NCI-H69 (cell line): ENCODE data around the gene LIX1L.

Source experiments
- DNase-seq: peaks from one replicate; lab custom pipeline; 2025; lab: John Stamatoyannopoulos, UW

Gene LIX1L

GRCh38 chr1:145985502-145986439 lies 28.0 kb upstream of the LIX1L start:
- DNase-seq: peak; percentile 57

- no peak for DNase-seq
These were observed 27.3 kb upstream of the LIX1L start for GRCh38 chr1:145985129-145985501.

DNA sequence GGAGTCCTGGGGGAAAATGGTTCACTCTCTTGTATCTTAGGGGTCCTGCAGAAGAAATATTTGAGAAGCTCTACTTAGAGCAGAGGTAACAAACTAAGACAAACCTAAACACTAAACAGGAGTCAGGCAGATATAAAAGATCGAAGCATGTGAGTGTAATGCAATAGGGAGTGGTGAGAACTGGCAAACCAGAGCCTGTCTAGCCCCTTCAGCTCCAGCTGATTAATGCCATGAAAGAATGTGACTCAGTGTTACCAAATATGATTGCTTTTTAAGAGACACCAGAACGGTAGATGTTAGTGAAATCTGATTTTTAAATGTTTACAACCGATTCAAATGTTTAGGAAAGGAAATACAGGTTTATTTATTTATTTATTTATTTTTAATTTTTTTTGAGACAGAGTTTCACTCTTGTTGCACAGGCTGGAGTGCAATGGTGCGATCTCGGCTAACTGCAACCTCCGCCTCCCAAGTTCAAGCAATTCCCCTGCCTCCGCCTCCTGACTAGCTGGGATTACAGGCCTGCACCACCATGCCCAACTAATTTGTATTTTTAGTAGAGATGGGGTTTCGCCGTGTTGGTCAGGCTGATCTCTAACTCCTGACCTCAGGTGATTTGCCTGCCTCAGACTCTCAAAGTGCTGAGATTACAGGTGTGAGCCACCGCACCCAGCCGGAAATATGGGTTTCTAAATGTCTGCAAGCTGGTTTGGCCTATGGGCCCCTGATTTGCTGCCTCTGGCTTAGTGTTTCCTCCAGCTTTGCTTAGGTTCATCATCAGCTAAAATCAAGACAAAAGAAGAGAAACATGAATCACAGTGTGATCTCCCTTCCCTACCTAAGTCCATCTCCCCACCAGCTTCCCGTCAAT lies 26.4 kb upstream of the LIX1L start:
- DNase-seq: no peak

- DNase-seq: no peak
These were observed 25.4 kb upstream of the LIX1L start for GRCh38 chr1:145983206-145983675.

- no peak for DNase-seq
These were observed 24.4 kb upstream of the LIX1L start for GRCh38 chr1:145982010-145982723.

GRCh38 chr1:145980457-145980994 lies 22.7 kb upstream of the LIX1L start:
- no peak for DNase-seq

DNA sequence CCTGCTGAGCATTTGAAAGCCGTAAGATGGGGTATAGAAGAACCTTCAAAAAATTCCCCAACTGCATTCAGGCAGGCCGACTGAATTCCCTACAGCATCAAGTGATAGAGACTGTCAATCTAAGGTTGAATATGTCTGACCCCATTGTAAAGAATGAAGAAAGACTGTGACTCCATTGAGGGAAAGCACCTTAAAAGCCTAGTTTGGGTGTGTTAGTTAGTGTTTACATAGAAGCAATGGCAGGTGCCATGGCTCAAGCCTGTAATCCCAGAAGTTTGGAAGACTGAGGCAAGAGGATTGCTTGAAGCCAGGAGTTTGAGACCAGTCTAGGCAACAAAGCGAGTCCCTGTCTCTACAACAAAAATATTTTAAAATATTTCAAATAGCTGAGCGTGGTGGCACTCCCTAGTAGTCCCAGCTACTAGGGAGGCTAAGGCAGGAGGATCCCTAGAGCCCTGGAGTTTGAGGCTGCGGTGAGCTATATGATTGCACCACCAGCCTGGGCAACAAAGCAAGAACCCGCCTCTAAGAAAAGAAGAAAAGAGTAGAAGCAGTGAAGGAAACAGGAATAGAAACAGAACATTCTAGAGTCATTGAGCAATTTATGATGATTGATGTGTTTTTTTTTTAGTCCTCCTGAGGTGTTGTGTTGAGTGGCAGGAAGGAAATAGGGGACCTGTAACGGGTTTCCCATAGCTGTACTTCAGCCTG lies 22.1 kb upstream of the LIX1L start:
- no peak for DNase-seq

GRCh38 chr1:145978854-145979745 lies 21.3 kb upstream of the LIX1L start:
- DNase-seq: peak; percentile 100

DNA sequence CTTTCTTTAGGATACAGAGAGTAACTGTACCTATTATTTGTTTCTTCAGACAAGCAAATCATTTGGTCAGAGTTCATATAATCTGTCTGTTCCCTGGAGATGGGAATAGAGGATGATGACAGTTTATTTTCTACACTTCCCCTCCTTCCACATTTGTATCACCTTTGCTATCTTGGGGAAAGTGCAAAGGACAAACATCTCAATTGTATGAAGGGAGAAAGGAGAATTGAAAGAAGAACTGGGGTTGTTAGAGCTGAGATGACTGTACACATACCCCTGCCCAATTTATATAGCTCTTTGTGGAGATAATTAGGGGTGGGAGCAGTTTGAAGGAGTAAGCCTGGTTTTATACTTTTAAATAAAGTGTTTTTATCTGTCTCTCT lies 20.6 kb upstream of the LIX1L start:
- no peak for DNase-seq

- peak; percentile 90 for DNase-seq
These were observed 20.0 kb upstream of the LIX1L start for GRCh38 chr1:145977486-145978470.

GRCh38 chr1:145977016-145977415 lies 19.2 kb upstream of the LIX1L start:
- DNase-seq: no peak

DNA sequence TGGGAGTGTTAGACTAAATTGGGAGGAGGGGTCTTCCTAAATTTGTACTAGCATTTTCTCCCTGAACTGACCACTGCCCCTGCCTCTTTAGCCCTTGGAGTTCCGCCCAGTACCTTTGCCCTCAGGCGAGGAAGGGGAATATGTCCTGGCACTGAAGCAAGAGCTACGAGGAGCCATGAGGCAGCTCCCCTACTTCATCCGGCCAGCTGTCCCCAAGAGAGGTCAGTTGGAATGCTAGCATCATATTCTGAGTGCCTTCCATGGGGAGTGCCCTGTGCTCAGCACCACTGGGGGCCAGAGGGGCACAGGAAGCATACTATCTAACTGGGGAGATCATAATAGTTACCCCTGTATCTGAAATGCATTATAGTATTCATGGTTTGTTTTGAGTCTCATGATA lies 17.4 kb upstream of the LIX1L start:
- no peak for DNase-seq

GRCh38 chr1:145974721-145975120 lies 16.9 kb upstream of the LIX1L start:
- DNase-seq: no peak

GRCh38 chr1:145972580-145972979 lies 14.8 kb upstream of the LIX1L start:
- DNase-seq: no peak

DNA sequence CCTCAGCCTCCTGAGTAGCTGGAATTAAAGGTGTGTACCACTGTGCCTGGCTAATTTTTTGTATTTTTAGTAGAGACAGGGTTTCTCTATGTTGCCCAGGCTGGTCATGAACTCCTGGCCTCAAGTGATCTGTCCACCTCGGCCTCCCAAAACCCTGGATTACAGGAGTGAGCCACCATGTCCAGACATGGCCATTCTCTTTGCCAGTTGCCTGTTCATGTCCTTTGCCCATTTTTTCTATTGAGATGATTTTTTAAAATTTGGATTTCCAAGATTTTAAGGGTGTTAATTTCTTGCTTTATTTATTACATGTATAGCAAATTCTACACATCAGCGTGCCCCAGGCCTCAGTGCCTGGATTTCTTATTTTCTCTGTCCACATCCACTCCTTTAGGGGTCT lies 9.5 kb upstream of the LIX1L start:
- DNase-seq: no peak

GRCh38 chr1:145965119-145965744 lies 7.4 kb upstream of the LIX1L start:
- DNase-seq: no peak

DNA sequence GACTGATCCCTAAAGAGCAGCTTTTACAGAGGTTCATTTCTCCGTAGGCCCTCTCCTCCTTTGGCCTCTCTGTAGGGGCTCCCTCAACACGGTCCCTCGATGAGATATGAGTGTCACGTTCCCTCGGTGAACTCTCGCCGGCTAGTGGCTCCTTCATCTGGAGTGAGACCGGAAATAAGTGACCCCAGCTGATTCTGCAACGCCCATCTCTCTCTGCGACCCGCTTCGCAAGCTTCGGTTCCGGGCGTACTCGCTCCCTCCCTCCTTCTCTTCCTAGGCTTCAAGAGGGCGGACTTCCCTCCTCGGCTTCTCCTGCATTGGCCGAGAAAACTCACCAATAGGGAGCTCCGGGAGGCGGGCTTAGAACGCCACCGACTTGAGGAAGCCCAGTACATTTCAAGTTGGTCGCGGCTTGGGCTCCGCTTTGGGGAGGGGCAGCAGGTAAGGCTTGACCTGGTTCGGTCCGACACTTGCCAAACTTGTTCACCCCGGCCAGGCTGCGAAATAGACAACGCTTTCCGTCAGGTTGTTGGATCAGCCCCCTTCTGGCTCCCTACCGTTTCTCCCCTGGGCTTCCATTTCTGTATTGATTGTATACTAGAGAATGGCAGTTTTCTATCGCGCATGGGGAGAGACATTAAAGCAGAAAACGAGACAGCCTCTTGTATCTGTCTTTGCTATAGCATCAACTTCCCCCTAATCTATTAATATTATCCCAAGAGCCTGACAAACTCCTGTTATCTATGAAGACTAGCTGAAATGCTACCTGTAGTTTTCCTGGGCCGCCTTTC lies 6.7 kb upstream of the LIX1L start, which contains the start of the genes ANKRD34A and POLR3GL:
Gene ANKRD34A (minus strand): TSS at position 248 of the 791 bp plus-strand sequence. CDS start 2,816 bp downstream, outside the sequence.
Gene POLR3GL (plus strand): TSS at position 363 of the 791 bp plus-strand sequence. CDS start 10,176 bp downstream, outside the sequence.
- DNase-seq: peak; percentile 98
